Suppressor macrophage treated with lipopolysaccharide for 1 hour (primary cell): Measurements from ENCODE around the gene DES.
A peak's percentile ranks its signal among the peaks of the same experiment; 100 is the strongest.
"Not testable (repeated sequence)": the region's sequence is repeated elsewhere in the genome, so short reads cannot be mapped to it uniquely, and the experiment has no call there.

Experiments
- DNase-seq, 3 donors: peaks; one replicate each; pipeline ENCODE4 v3.0.0-alpha.2; 2020 to 2022

DES gene

DNA sequence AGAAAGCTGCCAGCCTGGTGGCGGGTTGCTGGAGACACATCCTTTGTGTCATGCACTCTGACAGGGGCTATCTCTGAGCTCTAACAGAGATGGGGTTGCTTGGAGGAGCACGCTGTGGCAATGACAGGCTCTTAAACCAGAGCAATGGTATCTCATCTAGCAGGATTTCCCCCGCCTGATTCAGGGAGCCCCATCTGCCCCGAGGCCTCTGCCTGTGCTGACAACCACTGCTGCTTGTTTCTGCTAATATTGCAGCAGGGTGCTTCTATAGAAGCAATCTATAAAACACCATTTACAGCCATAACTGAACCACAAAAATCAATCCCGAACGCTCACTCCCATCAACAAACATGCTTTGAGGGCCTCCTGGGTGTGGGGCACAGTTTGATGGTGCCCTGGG, 17.6 kb upstream of the DES start:
- DNase-seq = no peak

DNA sequence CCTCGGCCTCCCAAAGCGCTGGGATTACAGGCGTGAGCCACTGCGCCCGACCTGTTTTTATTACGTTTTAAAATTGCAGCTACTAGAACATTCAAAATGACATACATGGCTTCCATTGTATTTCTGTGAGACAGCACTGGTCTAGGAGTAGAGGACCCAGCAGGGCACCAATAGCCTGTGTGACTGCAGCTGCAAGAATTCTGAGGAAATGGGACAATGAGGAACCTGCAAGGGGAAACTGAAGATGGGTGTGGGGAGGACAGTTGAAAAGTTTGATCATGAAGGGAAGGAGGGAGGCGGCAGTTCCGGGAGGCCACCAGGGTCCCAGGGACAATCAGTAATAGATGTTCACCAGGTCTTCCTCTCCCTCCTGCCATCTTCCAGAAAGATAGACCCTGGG, 16.6 kb upstream of the DES start:
- DNase-seq = peak; percentile 28 to 36 (median 36)

DNA sequence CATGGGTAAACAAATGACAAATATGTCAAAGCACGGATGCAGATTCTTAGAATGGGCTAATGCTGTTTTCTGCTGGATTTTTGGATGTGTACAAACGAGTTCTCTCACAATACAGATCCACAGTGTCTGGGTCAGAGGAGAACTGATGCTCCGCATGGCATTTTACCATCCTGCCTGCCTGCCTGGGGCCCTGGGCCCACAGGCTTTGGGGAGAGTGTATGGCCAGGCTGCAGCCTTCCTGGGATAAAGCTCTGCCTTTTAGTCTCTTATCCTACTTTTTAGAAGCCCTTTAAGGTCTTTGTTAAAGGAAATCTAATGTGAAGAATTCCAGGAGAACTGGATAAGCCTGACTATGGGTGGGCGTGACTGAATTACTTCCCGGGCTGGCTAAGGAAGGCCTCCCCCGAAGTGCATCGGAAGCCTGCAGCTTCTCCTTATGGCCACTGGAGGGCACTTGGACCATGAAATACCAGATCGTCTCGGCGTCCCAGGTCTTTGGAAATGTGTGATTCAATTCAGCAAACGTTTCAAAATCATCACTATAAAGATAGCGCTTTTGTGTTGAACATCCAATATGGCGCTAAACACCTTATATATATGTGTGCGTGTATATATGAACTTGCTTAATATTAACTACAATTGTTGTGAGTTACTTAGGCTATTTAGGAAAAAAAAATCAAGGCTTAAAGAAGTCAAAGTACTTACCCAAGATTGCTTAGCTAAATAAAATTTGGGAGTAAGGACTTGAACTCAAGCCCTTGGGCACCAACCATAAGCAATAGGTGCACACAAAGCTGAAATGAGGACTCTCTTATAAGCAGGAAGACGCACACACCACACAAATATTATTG, 15.3 kb upstream of the DES start:
- peak; percentile 83 to 88 (median 83) for DNase-seq

DNA sequence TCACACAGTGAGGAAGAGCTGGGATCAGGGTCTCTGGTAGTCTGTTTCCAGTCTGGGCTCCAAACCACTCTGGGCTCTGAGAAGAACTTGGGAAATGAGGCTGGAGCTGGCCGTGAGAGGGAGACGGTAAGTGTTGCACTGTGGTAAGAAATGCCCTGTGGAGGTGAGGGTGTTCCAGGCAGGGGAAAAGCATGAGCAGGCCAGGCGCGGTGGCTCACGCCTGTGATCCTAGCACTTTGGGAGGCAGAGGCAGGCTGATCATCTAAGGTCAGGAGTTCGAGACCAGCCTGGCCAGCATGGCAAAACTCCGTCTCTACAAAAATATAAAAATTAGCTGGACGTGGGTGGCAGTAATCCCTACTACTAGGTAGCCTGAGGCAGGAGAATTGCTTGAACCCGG, 14.3 kb upstream of the DES start:
- DNase-seq = no peak

DNA sequence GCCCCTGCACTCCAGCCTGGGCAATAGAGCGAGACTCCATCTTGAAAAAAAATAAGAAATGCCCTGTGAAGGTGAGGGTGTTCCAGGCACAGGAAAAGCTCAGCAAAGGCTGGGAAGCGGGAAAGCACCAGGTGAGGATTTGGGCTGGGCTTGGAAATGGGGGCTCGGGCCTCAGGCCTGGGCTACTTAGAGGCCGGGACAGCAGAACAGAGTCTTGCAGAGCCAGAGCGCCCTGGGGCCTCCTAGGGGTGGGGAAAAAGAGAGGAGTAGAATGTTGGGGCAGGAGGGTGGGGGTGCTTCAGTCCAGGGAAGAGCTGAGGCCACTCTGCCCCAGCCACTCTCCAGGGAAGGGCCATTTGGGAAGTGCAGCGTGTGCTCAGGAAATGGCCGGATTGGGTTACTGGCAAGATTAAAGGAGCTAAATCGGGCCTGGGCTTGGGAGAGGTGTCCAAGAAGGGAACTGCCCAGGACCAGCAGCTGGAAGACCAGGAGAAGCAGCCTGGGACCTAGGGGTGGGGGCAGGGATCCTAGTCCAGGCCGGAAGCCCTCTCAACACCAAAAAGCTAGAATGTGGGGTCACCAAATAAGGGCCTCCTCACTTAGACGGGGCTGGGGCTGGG, 13.8 kb upstream of the DES start:
- DNase-seq = no peak

DNA sequence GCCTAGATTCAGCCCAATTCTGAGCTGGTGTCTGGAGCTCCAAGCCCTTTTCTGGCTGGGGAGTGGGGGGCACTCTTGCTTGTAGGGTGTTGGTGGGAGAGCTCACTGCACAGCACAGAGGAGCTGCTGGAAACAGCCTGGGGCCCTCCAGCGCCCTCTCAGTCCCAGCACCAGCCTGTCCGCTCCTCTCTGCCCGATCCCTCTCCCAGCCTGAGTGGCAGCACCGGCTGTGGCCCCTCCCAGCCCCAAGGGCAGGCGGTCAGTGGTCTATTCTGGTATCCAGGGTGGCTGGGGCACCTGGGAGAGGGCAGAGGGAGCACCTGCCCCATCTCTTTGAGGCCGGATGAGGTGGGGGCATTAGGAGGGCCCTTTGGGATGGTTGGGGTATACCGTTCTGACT, 13.2 kb upstream of the DES start:
- DNase-seq = no peak

DNA sequence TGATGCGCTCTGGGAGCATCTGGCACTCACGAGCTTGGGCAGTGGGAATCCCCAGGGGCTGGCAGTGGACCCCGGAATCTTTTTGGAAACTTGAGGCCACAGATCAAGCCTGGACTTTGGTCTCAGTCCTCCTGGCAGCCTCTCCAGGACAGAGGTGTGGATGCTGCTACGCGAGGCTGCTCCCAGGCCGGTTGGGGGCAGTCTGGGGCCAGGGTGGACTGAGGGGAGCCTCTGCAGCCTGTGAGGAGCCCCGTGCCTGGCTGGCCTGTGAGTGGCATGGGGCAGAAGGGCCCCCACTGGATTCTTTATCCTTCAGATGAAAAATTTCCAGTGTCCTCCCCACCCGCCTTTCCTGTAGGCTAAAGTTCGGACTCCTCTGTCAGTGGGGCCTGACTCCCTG, 12.7 kb upstream of the DES start:
- no peak for DNase-seq

DNA sequence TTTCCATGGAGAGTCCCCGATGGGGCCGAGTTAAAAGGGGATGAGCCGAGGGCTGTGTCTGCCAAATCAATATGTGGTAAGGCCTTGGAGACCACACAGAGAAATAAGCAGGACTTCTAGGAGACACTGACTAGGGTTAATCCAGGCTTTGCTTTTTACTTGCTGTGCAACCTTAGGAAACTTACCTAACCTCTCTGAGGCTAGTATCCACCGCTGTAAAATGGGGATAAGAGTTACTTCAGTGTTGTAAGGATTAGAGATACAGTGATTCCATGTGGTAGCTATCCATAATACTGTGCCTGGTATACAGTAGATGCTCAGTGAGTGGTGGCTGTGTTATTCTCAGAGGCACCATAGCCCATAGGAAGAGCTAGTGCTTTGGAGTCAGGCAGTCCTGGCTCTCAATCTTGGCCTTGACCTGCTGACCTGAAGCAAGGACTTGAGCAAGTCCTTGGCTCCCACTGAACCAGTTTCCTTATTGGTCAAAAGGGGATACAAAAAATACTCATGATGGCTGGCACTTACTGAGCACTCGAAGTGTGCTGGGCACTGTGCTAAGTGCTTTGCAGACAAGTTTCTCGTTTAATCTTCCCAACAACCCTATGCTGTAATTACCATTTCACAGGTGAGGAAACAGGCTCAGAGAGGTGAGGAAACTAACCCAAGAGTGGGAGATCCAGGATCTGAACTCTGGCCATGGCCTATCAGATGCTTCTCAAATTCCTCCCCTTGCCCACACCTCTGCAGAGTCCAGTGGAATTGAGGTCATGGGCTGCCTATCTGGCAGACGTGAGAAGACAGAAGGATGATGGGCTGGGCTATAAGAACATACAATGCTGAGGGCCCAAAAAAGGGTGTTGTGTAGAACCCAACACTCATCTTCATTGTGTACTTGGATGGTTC, 12.0 kb upstream of the DES start:
- no peak for DNase-seq

DNA sequence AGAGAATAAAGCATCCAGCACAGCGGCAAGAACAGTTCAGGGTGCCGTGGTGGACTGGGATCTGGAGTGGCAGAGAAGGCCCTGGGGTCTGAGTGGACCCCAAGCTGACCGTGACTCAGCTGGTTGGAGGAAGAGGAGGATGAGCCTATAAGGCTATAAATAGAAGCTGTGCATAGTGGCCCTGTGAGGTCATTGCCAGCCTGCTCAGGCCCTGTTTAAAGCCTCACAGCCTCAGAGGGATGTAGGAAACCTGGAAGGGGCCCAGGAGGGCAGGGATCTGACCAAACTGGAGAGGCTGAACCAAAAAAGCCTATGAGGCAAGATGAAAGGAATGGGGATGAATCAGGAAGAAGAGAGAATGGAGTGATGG, 11.3 kb upstream of the DES start:
- DNase-seq = no peak

DNA sequence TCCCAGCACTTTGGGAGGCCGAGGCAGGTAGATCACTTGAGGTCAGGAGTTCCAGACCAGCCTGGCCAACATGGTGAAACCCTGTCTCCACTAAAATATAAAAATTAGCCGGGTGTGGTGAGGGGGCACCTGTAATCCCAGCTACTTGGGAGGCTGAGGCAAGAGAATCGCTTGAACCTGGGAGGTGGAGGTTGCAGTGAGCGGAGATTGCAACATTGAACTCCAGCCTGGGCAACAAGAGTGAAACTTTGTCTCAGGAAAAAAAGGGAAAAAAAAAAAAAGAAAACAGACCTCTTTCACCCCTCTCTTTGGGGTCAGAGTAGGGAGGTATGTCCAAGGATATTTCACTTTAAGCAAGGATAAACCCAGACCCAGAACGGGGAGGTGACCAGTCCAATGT, 10.8 kb upstream of the DES start:
- not testable (repeated sequence) for DNase-seq

DNA sequence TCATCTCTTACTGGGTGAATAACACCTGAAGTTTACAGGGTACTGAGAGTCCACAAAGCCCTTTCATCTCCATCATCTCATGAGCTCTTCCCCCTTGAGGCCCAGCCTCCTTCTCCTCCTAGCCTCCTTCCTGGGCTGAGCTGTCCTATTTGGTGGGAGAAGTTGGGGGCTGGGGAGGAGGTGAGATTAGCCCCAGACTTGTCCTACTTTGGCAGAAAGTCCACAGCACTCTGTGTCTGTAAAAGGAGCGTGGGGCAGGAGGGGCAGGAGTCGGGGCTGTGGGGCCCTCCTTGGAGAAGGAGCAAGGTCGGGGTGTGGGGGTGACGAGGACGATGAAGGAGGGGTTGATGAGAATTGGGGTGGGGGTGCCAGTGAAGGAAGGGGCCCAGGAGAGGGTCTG, 10.0 kb upstream of the DES start:
- no peak for DNase-seq

DNA sequence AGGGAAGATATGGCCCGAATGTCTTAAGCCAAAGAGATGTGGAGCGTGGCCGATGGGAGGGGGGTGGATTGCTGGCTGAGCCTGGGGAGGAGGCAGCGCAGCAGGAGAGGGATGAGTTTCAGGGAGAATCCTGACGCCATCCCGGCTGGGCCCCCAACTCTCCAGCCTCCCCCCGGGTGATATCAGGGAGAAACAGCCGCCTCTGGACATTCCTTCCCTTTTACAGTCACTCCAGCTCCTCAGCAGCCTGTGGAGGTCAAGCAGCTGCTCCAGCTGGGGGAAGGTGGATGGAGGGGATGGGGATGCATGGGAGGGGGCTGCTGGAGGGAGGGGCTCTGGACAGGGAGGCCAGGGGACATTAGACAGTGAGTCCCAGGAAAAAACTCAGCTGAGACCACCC, 9.5 kb upstream of the DES start:
- no peak for DNase-seq

DNA sequence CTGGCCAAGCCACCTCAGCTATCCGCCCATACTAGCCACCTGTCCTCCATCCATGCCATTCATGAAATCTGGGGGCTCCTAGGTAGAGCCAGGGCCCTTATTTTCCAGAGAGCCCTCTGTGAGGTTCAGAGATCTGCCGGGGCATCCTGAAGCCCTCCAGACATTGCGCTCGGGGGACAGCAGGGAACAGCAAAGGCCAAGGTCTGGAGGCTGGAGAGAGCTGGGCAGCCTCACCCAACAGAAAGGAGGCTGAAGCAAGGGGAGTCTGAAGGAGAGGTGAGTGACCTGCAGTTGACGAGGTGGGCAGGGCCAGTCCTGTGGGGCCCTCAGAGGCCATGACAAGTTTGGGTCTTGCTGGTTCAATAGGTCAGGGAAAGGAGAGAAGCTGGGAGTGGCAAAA, 8.6 kb upstream of the DES start:
- DNase-seq = no peak

DNA sequence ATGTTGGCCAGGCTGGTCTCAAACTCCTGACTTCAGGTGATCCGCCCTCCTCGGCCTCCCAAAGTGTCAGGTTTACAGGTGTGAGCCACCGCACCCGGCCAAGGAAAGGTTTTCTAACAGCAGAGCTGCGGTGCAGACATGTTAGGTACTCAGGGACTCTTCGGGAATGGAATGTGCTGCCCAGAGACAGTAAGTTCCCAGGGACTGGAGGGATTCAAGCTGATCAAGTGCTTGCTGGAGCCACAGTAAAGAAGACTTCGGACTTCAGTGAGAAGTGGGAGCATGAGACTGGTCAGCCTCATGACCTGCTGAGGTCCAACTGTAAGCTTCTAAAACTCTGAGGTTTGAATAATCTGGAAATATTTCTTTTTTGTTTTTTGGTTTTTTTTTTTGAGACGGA, 7.8 kb upstream of the DES start:
- DNase-seq = no peak

DNA sequence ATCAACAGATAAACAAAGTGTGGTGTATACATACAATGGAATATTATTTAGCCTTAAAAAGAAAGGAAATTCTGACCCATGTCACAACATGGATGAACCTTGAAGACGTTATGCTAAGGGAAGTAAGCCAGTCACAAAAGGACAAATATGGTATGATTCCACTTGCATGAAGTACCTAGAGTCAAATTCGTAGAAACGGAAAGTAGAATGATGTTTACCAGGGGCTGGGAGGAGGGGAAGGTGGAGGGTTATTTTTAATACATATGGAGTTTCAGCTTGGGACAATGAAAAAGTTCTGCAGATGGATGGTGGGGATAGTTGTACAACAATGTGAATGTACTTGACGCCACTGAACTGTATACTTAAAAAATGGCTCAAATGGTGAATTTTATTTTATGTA, 3.3 kb upstream of the DES start:
- DNase-seq = no peak

DNA sequence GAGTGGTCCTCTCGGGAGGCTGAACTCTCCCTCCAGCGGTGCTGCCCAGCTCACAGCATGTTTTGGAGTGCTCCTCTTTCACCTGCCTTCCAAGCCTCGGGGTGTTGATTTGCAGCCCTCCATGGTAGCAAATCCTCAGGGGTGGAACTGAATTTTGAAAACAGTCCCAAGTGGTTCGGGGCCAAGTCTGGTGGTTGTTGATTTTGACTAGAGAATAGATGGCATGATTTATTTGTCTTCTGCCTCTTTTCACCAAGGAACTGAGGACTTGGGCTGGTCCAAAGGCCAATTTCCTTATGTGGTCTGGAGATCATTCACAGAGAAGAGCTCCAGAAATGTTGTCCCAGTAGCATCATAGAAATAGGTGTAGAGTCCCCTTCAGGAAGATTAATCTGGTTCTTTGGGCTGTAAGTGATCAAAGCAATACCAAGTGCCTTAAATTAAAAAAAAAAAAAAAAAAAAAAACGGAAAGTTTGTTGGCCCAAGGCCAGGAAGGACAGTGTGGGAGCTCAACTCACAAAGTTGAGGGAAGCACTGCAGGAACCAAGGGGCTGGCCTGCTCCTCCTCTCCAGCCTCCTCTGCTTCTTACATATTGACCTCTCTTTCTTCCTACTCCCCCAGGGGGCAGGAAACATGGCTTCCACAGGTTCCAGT, 2.5 kb upstream of the DES start:
- DNase-seq = no peak

DNA sequence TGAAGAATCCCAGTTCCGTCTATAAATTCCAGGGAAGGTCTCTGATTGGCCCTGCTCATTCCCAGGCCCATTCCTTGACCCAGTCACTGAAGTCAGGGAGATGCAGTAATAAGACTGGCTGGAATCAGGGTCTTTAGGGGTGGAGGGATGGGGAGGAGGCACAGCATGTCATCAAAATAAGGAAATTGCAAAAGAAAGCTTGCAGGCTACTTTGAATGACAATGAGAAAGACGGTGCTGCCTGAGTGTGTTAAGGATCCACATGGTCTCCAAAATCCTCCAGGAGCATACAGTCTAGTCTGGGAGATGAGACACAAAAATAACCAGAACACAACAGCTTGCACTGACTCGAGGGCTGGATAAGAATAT, 2.0 kb upstream of the DES start:
- no peak for DNase-seq

DNA sequence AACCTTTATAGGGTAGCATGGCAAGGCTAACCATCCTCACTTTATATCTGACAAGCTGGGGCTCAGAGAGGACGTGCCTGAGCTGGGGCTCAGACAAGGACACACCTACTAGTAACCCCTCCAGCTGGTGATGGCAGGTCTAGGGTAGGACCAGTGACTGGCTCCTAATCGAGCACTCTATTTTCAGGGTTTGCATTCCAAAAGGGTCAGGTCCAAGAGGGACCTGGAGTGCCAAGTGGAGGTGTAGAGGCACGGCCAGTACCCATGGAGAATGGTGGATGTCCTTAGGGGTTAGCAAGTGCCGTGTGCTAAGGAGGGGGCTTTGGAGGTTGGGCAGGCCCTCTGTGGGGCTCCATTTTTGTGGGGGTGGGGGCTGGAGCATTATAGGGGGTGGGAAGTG, 1.2 kb upstream of the DES start:
- DNase-seq = no peak

DNA sequence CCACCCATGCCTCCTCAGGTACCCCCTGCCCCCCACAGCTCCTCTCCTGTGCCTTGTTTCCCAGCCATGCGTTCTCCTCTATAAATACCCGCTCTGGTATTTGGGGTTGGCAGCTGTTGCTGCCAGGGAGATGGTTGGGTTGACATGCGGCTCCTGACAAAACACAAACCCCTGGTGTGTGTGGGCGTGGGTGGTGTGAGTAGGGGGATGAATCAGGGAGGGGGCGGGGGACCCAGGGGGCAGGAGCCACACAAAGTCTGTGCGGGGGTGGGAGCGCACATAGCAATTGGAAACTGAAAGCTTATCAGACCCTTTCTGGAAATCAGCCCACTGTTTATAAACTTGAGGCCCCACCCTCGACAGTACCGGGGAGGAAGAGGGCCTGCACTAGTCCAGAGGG, 803 bp upstream of the DES start:
- no peak for DNase-seq

DNA sequence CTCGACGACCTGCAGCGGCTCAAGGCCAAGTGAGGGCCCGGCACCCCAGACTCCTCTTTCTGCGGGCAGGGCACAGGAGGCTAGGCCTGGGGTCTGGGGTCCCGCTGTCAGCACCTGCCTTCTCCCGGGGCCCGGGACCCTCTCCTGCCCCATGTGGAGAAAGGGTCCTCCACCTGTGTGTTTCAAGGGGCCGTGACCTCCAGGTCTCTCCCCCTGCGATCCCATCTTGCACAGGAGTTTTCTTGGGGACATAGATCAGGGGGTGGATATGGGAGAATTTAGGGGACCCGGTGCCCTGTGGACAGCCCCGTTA, 791 bp downstream of the DES start:
- no peak for DNase-seq

DNA sequence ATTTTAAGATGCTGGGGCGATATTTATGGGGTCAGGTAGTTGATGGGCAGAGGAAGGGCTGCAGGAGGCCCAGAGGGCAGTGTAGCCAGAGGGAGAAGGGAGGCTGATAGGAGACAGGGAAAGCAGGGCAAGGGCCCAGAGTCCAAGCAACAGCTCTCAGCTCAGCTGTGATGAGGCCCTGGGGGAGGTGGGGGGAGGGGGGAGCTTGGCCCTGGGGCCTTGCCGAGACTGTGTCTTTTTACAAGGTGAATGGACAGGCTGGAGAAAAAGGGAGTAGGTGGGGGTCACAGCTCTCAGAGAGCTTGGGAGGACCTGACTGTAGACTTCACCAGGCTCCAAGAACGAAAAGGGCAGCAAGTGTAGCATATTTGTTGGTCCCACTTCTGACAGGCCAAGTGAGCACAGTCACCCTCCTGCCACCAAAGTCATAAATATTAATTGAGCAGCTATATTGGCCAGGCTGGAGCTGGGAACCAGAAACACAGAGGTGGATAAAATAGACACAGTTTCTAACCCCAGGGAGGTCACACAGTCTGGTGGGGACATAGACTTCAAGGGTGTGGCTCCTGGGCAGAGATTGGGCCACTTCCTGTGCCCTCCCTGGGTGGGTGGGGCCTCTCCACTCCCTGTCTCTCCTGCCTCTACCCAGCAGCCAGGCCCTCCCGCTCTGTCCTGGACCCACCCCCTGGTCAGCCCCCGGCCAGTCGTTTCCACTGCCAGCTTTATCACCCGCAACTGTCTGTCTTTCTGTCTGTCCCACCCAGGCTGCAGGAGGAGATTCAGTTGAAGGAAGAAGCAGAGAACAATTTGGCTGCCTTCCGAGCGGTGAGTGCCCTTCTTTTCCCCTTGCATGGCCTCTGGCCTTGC, 1.4 kb downstream of the DES start:
- DNase-seq = no peak

DNA sequence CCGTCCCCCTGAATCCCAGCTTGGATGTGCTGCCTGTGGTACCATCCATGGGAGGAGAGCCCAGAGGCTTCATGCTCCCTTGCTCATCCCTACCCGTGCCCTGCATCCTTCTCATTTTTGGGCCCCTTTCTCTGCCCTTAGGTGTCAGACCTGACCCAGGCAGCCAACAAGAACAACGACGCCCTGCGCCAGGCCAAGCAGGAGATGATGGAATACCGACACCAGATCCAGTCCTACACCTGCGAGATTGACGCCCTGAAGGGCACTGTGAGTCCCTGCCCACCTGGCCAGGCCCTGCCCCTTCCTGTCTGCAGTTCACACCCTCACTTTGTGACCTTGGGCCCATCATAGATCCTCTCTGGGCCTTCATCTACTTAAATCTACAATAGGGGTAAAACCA, 2.5 kb downstream of the DES start:
- DNase-seq = no peak

DNA sequence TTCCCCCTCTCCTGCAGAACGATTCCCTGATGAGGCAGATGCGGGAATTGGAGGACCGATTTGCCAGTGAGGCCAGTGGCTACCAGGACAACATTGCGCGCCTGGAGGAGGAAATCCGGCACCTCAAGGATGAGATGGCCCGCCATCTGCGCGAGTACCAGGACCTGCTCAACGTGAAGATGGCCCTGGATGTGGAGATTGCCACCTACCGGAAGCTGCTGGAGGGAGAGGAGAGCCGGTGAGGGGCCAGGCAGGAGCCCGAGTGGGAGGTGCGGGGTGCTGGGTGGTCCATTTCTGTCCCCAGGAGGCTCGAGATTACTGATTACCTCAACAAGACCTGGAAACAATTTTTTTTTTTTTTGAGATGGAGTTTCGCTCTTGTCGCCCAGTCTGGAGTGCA, 3.1 kb downstream of the DES start:
- no peak for DNase-seq
